ENCODE measurements around the gene CDK5RAP1. TPM values are rescaled to one million over a fixed set of nuclear protein-coding genes. Genes with fewer than 3 reads are reported as not detected.

CDK5RAP1 gene
- total RNA-seq, 4 donors from 2014 or later = 11.3 to 19.5 (median 16.9) TPM

DNA sequence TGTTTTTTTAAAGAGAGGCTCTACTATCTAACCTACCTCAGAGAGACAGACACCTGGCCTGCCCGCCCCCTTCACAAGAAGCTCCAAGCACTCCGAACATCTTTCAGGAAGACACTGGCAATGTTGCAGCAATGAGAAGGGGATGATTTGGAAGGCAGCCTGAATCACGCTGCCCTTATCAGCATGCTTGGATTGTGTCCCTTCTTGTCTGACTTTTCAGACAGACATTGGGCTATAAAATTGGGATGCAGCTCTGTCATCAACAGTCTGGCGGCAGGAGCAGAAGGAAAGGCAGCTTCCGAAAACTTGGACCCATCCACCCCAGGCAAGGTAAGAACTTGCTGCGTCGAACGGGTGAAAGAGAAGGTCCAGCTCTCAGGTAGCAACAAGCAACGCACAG, 56.0 kb downstream of the CDK5RAP1 start:
- peaks cover 0 to 15% (median 14%) of the 10 kb centered on the region in 4 donors for H3K36me3 ChIP-seq
- no peak for DNase-seq (ENCODE audit: extremely low spot score)
- intact Hi-C loops (cut with DNase I) = no loop called here
- WGBS = 87% methylated on average over 9 of the region's 9 CpGs
- H3K9me3 ChIP-seq = no peaks in the 10 kb centered on the region
- H3K4me3 ChIP-seq = no peak overlapping the region
- H3K27me3 ChIP-seq = peaks cover 0 to 19% (median 0%) of the 10 kb centered on the region in 4 donors
- H3K4me1 ChIP-seq = no peaks in the 10 kb centered on the region
- TF ChIP-seq POLR2A (IDR thresholded peaks at IDR 0.05; ENCODE audit: low read depth) = no peak
- TF ChIP-seq EP300 (IDR thresholded peaks at IDR 0.05) = no peak
- no peak for TF ChIP-seq POLR2AphosphoS5 (IDR thresholded peaks at IDR 0.05)
- TF ChIP-seq CTCF (IDR thresholded peaks at IDR 0.05) = no peak
- no peak overlapping the region for H3K27ac ChIP-seq (replicated peaks in 1 of 4)

DNA sequence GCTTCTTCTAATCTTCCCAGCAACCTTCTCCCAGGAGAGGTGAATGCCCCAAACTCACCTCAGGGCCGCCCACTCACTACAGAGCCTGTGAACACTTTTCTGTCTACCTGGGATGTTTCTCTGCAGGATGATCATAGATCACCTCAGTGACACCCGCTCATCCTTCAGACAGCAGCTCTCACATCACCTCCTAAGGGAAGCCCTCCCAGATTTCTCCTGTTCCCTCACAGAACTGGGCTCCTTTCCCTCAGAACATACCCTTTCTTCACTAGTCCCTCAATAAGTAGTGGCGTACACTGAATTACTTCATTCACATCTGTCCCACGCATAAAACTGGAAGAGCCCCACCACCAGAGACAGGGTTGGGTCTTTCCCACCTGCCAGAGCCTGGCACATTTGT, 57.8 kb downstream of the CDK5RAP1 start:
- intact Hi-C loops (cut with DNase I) = no loop called here
- Histone ChIP-seq H3K9me3 (no peaks in the 10 kb centered on the region), H3K36me3 (no peaks in the 10 kb centered on the region), H3K4me3 (no peak overlapping the region), H3K27me3 (peaks cover 0 to 33% (median 0%) of the 10 kb centered on the region in 4 donors), H3K27ac (replicated peaks in 1 of 4) (no peak overlapping the region), H3K4me1 (no peaks in the 10 kb centered on the region)
- TF ChIP-seq CTCF (IDR thresholded peaks at IDR 0.05) (no peak), POLR2A (IDR thresholded peaks at IDR 0.05; ENCODE audit: low read depth) (no peak), POLR2AphosphoS5 (IDR thresholded peaks at IDR 0.05) (no peak), EP300 (IDR thresholded peaks at IDR 0.05) (no peak)
- 98% methylated on average over 4 of the region's 4 CpGs for WGBS
- DNase-seq (ENCODE audit: extremely low spot score) = no peak

GRCh38 chr20:33339515-33340058, 61.7 kb downstream of the CDK5RAP1 start:
- WGBS = 83% methylated on average over 8 of the region's 8 CpGs
- H3K36me3 ChIP-seq = no peaks in the 10 kb centered on the region
- no peak for DNase-seq (ENCODE audit: extremely low spot score)
- H3K27me3 ChIP-seq = peaks cover 0 to 33% (median 0%) of the 10 kb centered on the region in 4 donors
- no peak overlapping the region for H3K27ac ChIP-seq (replicated peaks in 1 of 4)
- TF ChIP-seq POLR2AphosphoS5 (IDR thresholded peaks at IDR 0.05) = no peak
- intact Hi-C loops (cut with DNase I) = no loop called here
- H3K4me1 ChIP-seq = no peaks in the 10 kb centered on the region
- H3K4me3 ChIP-seq = no peak overlapping the region
- no peaks in the 10 kb centered on the region for H3K9me3 ChIP-seq

GRCh38 chr20:33338467-33339258, 62.7 kb downstream of the CDK5RAP1 start:
- no peak for TF ChIP-seq POLR2A (IDR thresholded peaks at IDR 0.05; ENCODE audit: low read depth)
- no peak for TF ChIP-seq EP300 (IDR thresholded peaks at IDR 0.05)
- TF ChIP-seq POLR2AphosphoS5 (IDR thresholded peaks at IDR 0.05) = no peak
- no peak for TF ChIP-seq CTCF (IDR thresholded peaks at IDR 0.05)
- 90% methylated on average over 5 of the region's 5 CpGs for WGBS
- Histone ChIP-seq H3K36me3 (no peaks in the 10 kb centered on the region), H3K4me3 (no peak overlapping the region), H3K9me3 (no peaks in the 10 kb centered on the region), H3K27ac (replicated peaks in 1 of 4) (no peak overlapping the region), H3K4me1 (no peaks in the 10 kb centered on the region), H3K27me3 (peaks cover 0 to 34% (median 0%) of the 10 kb centered on the region in 4 donors)
- intact Hi-C loops (cut with DNase I) = no loop called here
- DNase-seq (ENCODE audit: extremely low spot score) = no peak

GRCh38 chr20:33337531-33338165, 63.7 kb downstream of the CDK5RAP1 start:
- Histone ChIP-seq H3K4me1 (no peaks in the 10 kb centered on the region), H3K27ac (replicated peaks in 1 of 4) (no peak overlapping the region), H3K4me3 (no peak overlapping the region), H3K9me3 (no peaks in the 10 kb centered on the region), H3K27me3 (peaks cover 0 to 35% (median 0%) of the 10 kb centered on the region in 4 donors), H3K36me3 (no peaks in the 10 kb centered on the region)
- DNase-seq (ENCODE audit: extremely low spot score) = no peak
- 80% methylated on average over 6 of the region's 6 CpGs for WGBS
- TF ChIP-seq POLR2AphosphoS5 (IDR thresholded peaks at IDR 0.05) (no peak), CTCF (IDR thresholded peaks at IDR 0.05) (no peak), POLR2A (IDR thresholded peaks at IDR 0.05; ENCODE audit: low read depth) (no peak), EP300 (IDR thresholded peaks at IDR 0.05) (no peak)
- intact Hi-C loops (cut with DNase I) = no loop called here

All from esophagus muscularis mucosa (tissue), 4 donors.